ENCODE results near the gene SMARCA2. TPM values are rescaled to one million over a fixed set of nuclear protein-coding genes. Genes with fewer than 3 reads are reported as not detected.

The SMARCA2 gene
- total RNA-seq, 1 experiment from 2014 or later = 77.6 TPM

DNA sequence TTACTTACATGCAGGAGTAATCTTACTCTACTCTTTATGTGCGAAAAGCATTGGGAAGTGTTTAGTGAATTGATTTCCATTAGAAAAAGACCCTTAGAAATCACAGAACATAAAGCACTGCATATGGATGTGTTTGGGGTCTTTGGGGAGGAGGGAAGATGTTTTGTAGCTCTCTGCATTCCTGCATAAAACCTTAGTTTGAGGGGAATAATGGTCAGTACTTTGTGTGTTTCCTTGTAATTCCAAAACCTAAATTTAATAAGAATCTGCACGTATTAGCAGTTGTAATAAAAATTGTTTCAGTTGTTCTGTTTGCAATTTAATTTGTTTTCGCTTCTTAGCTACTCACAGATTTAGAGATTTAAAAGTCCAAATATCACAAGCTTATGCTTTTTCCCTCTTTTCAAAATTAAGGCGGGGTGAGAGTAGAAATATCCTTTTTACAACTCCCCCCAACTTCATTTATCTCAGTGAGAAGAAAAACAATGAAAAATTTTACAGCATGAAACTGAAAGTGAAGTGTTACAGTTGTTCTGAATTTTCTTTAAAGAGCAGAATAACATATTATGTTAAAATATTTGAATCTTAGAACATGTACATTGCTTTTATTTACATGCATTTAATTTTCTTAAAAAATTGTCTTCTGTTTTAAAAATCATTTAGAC is 143.8 kb downstream of the SMARCA2 start:
- Mint-ChIP-seq H3K9me3 (ENCODE audit: unreplicated experiment) (no peaks in the 10 kb centered on the region), H3K4me1 (ENCODE audit: insufficient read depth, unreplicated experiment) (peaks cover 22% of the 10 kb centered on the region), H3K4me3 (ENCODE audit: unreplicated experiment) (peak overlapping the region; percentile 80), H3K27ac (ENCODE audit: low read depth, unreplicated experiment) (peak overlapping the region; percentile 91), H3K27me3 (ENCODE audit: insufficient read depth, unreplicated experiment) (no peaks in the 10 kb centered on the region), H3K36me3 (ENCODE audit: insufficient read depth, unreplicated experiment) (peaks cover 35% of the 10 kb centered on the region)
- peak; percentile 4 for DNase-seq (ENCODE audit: unreplicated experiment)
- POLR2A ChIA-PET = interaction anchor here (0.6 to 2.8 kb wide), 10 partner anchors 13 to 685 kb away, joined by 3 to 12 read pairs (median 4); partner anchors contain the start of gene PUM3
- intact Hi-C loops (cut with micrococcal nuclease) = loop anchor here (5.0 kb wide), 1 partner anchor 142 kb away; the partner anchor contains the start of gene SMARCA2
- TF ChIP-seq CTCF (IDR thresholded peaks at IDR 0.05; ENCODE audit: unreplicated experiment) = no peak
- no TSS peak for BruUV-seq (replicated peaks)
- CTCF ChIA-PET = interaction anchor here (0.6 to 1.3 kb wide), 3 partner anchors 12 to 27 kb away, joined by 3 to 6 read pairs (median 5); no protein-coding TSS in a partner anchor

- TF ChIP-seq CTCF (IDR thresholded peaks at IDR 0.05; ENCODE audit: unreplicated experiment) = no peak
- Mint-ChIP-seq H3K9me3 (ENCODE audit: unreplicated experiment) (no peaks in the 10 kb centered on the region), H3K27me3 (ENCODE audit: insufficient read depth, unreplicated experiment) (no peaks in the 10 kb centered on the region), H3K27ac (ENCODE audit: low read depth, unreplicated experiment) (peak overlapping the region; percentile 91), H3K36me3 (ENCODE audit: insufficient read depth, unreplicated experiment) (peaks cover 40% of the 10 kb centered on the region), H3K4me3 (ENCODE audit: unreplicated experiment) (peak overlapping the region; percentile 80), H3K4me1 (ENCODE audit: insufficient read depth, unreplicated experiment) (peaks cover 22% of the 10 kb centered on the region)
- ChIA-PET POLR2A (interaction anchor here (0.6 to 2.8 kb wide), 13 partner anchors 12 to 1078 kb away, joined by 3 to 12 read pairs (median 3); partner anchors contain the start of genes PUM3 and SMARCA2), CTCF (interaction anchor here (0.6 to 1.3 kb wide), 7 partner anchors 13 to 451 kb away, joined by 3 to 6 read pairs (median 3); no protein-coding TSS in a partner anchor)
- intact Hi-C loops (cut with micrococcal nuclease) = loop anchor here (5.0 kb wide), 1 partner anchor 142 kb away; the partner anchor contains the start of gene SMARCA2
- no TSS peak for BruUV-seq (replicated peaks)
- peak; percentile 48 for DNase-seq (ENCODE audit: unreplicated experiment)
These were observed 144.6 kb downstream of the SMARCA2 start for GRCh38 chr9:2159521-2160454.

DNA sequence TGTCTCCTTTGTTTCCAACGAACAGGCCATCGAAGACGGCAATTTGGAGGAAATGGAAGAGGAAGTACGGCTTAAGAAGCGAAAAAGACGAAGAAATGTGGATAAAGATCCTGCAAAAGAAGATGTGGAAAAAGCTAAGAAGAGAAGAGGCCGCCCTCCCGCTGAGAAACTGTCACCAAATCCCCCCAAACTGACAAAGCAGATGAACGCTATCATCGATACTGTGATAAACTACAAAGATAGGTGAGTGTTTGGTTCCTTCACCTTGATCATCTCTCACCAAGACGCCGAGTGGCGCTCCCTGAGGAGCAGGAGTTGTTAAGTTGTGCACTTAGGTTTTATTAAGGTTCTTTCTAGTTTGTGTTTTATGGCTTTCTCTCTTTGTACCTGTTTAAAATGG is 146.5 kb downstream of the SMARCA2 start:
- POLR2A ChIA-PET = interaction anchor here (0.6 to 0.9 kb wide), 2 partner anchors 13 to 576 kb away, joined by 3 read pairs; no protein-coding TSS in a partner anchor
- peak overlapping the region; percentile 91 for H3K27ac Mint-ChIP-seq (ENCODE audit: low read depth, unreplicated experiment)

More for the DNA sequence above, 146.5 kb downstream of the SMARCA2 start:
- CTCF ChIA-PET = interaction anchor here (0.9 to 1.2 kb wide), 3 partner anchors 8 to 30 kb away, joined by 3 to 4 read pairs (median 3); no protein-coding TSS in a partner anchor
- intact Hi-C loops (cut with micrococcal nuclease) = no loop called here
- no peak for DNase-seq (ENCODE audit: unreplicated experiment)
- no peaks in the 10 kb centered on the region for H3K27me3 Mint-ChIP-seq (ENCODE audit: insufficient read depth, unreplicated experiment)
- peaks cover 22% of the 10 kb centered on the region for H3K4me1 Mint-ChIP-seq (ENCODE audit: insufficient read depth, unreplicated experiment)
- BruUV-seq (replicated peaks) = no TSS peak
- H3K9me3 Mint-ChIP-seq (ENCODE audit: unreplicated experiment) = no peaks in the 10 kb centered on the region
- H3K36me3 Mint-ChIP-seq (ENCODE audit: insufficient read depth, unreplicated experiment) = peaks cover 42% of the 10 kb centered on the region
- H3K4me3 Mint-ChIP-seq (ENCODE audit: unreplicated experiment) = no peak overlapping the region
- TF ChIP-seq CTCF (IDR thresholded peaks at IDR 0.05; ENCODE audit: unreplicated experiment) = no peak

Data from MCF 10A (cell line).